Testis (tissue), 3 donors: ENCODE results near the gene CDCP1. TPM values are rescaled to one million over a fixed set of nuclear protein-coding genes. Genes with fewer than 3 reads are reported as not detected.
"Not testable (repeated sequence)": the region's sequence is repeated elsewhere in the genome, so short reads cannot be mapped to it uniquely, and the experiment has no call there.

ENCODE experiments used
- DNase-seq: peaks from one replicate; pipeline ENCODE4 v3.0.0-alpha.2; 2019
- H3K27ac ChIP-seq, 2 donors: fragments of 200-600 bp; sonication (generic); one replicate each; pipeline ENCODE4 v1.5.1; 2019
- H3K27me3 ChIP-seq: fragments of 200-600 bp; sonication (generic); one replicate; pipeline ENCODE4 v1.5.1; 2019
- H3K36me3 ChIP-seq: fragments of 200-600 bp; sonication (generic); one replicate; pipeline ENCODE4 v1.5.1; 2017; ENCODE audit warnings: low read depth; ENCODE audit errors: missing control alignments
- H3K4me1 ChIP-seq: fragments of 200-600 bp; sonication (generic); one replicate; pipeline ENCODE4 v1.5.1; 2019
- H3K4me3 ChIP-seq, 2 donors: fragments of 200-600 bp; sonication (generic); one replicate each; pipeline ENCODE4 v1.5.1; 2017 to 2019
- H3K9me3 ChIP-seq: fragments of 200-600 bp; sonication (generic); one replicate; pipeline ENCODE4 v1.5.1; 2017
- CTCF ChIP-seq, 3 experiments: fragments of 450-650 bp in 2 of 3; fragments of 200-600 bp in 1 of 3; sonication (generic) in 1 of 3; IDR thresholded peaks; one replicate each; pipeline ENCODE4 v1.5.1; 2016 to 2019; ENCODE audit warnings: antibody characterized with exemption in 3 of 3, mild to moderate bottlenecking in 2 of 3, moderate library complexity in 1 of 3
- POLR2A ChIP-seq: fragments of 450-650 bp; IDR thresholded peaks from one replicate; pipeline ENCODE4 v1.6.1; 2017; ENCODE audit warnings: antibody characterized with exemption, mild to moderate bottlenecking, moderate library complexity
- WGBS, 2 donors: methylation state at CpG; one replicate each; pipeline ENCODE4 v1.1.5; 2018; 5-methylcytosine and 5-hydroxymethylcytosine counted together
- intact Hi-C: fragments of 100-400 bp; cut with DNase I; formaldehyde crosslinking; loops from one replicate; pipeline ENCODE4 v1.15.1; 2023; ENCODE audit warnings: low total_unique reads
- polyA plus RNA-seq: library from polyadenylated mRNA; stranded (reverse); fragments of 350-450 nt; fragmentation: Illumina TruSeq; extraction: RNeasy Lipid Tissue Mini Kit (QIAGEN cat#74804); gene quantifications from one replicate; pipeline ENCODE4 v1.2.3, GENCODE V29; 2014; ENCODE audit warnings: low read depth, low replicate concordance; ENCODE audit not compliant: insufficient read depth
- total RNA-seq, 2 donors: library from RNA; depleted of rRNA; stranded (reverse); fragments of >200 nt; gene quantifications; one replicate each; pipeline ENCODE4 v1.2.3, GENCODE V29; 2016

The CDCP1 gene
- total and polyA plus RNA-seq, 3 donors from 2014 or later: 1.1 to 2.7 (median 2.5) TPM

- 69 to 70% methylated on average over 2 of the region's 2 CpGs for WGBS, 2 donors
- Histone ChIP-seq H3K36me3 (no peaks in the 10 kb centered on the region), H3K27ac (no peak overlapping the region), H3K9me3 (no peaks in the 10 kb centered on the region), H3K4me1 (peaks cover 5% of the 10 kb centered on the region), H3K4me3 (no peak overlapping the region), H3K27me3 (no peaks in the 10 kb centered on the region)
- TF ChIP-seq POLR2A (no peak), CTCF (IDR thresholded peaks at IDR 0.05) (no peak)
- DNase-seq: peak; percentile 69
- intact Hi-C loops: no loop called here
These were observed 64.6 kb downstream of the CDCP1 start for GRCh38 chr3:45081506-45082141.

- Histone ChIP-seq H3K36me3 (no peaks in the 10 kb centered on the region), H3K4me3 (no peak overlapping the region), H3K27me3 (no peaks in the 10 kb centered on the region), H3K27ac (no peak overlapping the region), H3K9me3 (no peaks in the 10 kb centered on the region), H3K4me1 (peaks cover 5% of the 10 kb centered on the region)
- no peak for DNase-seq
- TF ChIP-seq POLR2A (no peak), CTCF (IDR thresholded peaks at IDR 0.05) (no peak)
- 80 to 100% methylated on average over 1 of the region's 1 CpG for WGBS, 2 donors
- intact Hi-C loops: no loop called here
These were observed 65.4 kb downstream of the CDCP1 start for GRCh38 chr3:45080824-45081223.

GRCh38 chr3:45079715-45080114 is 66.5 kb downstream of the CDCP1 start:
- peaks cover 5% of the 10 kb centered on the region for H3K4me1 ChIP-seq
- H3K27ac ChIP-seq: no peak overlapping the region
- no peak for TF ChIP-seq CTCF (IDR thresholded peaks at IDR 0.05)
- no peak for TF ChIP-seq POLR2A
- no peaks in the 10 kb centered on the region for H3K9me3 ChIP-seq
- intact Hi-C loops: no loop called here
- H3K27me3 ChIP-seq: no peaks in the 10 kb centered on the region
- no peaks in the 10 kb centered on the region for H3K36me3 ChIP-seq
- H3K4me3 ChIP-seq: no peak overlapping the region
- no peak for DNase-seq
- 78 to 94% methylated on average over 1 of the region's 1 CpG for whole genome bisulfite sequencing, 2 donors

- Histone ChIP-seq H3K36me3 (no peaks in the 10 kb centered on the region), H3K27ac (no peak overlapping the region), H3K4me3 (no peak overlapping the region), H3K4me1 (peaks cover 5% of the 10 kb centered on the region), H3K27me3 (no peaks in the 10 kb centered on the region), H3K9me3 (no peaks in the 10 kb centered on the region)
- peak in 1 of 3 experiments; percentile 18 for TF ChIP-seq CTCF (IDR thresholded peaks at IDR 0.05)
- TF ChIP-seq POLR2A: no peak
- intact Hi-C loops: no loop called here
- 76 to 79% methylated on average over 8 of the region's 8 CpGs for WGBS, 2 donors
- peak; percentile 42 for DNase-seq
These were observed 67.2 kb downstream of the CDCP1 start for GRCh38 chr3:45078910-45079522.

- H3K36me3 ChIP-seq, H3K4me1 ChIP-seq, H3K27ac ChIP-seq, H3K4me3 ChIP-seq, intact Hi-C loops, H3K27me3 ChIP-seq, H3K9me3 ChIP-seq, DNase-seq: not testable (repeated sequence)
- WGBS, 2 donors: 96 to 100% methylated on average over 1 of the region's 1 CpG
These were observed 67.9 kb downstream of the CDCP1 start for GRCh38 chr3:45078256-45078655.
